OCI-LY7 (cell line): ENCODE measurements around the gene OLFML2B. TPM values are rescaled to one million over a fixed set of nuclear protein-coding genes. Genes with fewer than 3 reads are reported as not detected.
"Not testable (repeated sequence)": the region's sequence is repeated elsewhere in the genome, so short reads cannot be mapped to it uniquely, and the experiment has no call there.

Experiments
- BruUV-seq: library from RNA; stranded (reverse); fragments of 400-500 nt; replicated peaks from 2 replicates; lab custom pipeline; 2021; lab: Mats Ljungman, UMichigan
- CTCF ChIA-PET: fragments of 300-600 bp; sonication (Branson Sonifier 250); formaldehyde crosslinking; loops from one replicate; lab custom pipeline; 2022; ENCODE audit warnings: antibody characterized with exemption; ENCODE audit not compliant: unreplicated experiment; lab: Charles Lee
- POLR2A ChIA-PET: fragments of 300-600 bp; sonication (Branson Sonifier 250); formaldehyde crosslinking; loops from one replicate; lab custom pipeline; 2022; ENCODE audit warnings: antibody characterized with exemption; lab: Charles Lee
- DNase-seq: peaks from one replicate; pipeline ENCODE4 v3.0.0-alpha.2; 2015; ENCODE audit warnings: low spot score
- H2AFZ ChIP-seq: fragments of 200-600 bp; sonication (generic), shearing (Covaris generic); 2 replicates; pipeline ENCODE4 v1.6.1; 2014; ENCODE audit warnings: mild to moderate bottlenecking, antibody characterized with exemption, low read length, moderate library complexity
- H3K27ac ChIP-seq: fragments of 200-600 bp; sonication (generic); 2 replicates; pipeline ENCODE4 v1.5.1; 2014; ENCODE audit warnings: mixed run types, low read depth, mild to moderate bottlenecking, moderate library complexity, low read length, inconsistent platforms; ENCODE audit not compliant: poor library complexity, severe bottlenecking
- H3K36me3 ChIP-seq: fragments of 200-600 bp; sonication (generic); 2 replicates; pipeline ENCODE4 v1.6.1; 2014; ENCODE audit warnings: mild to moderate bottlenecking, antibody characterized with exemption, low read length, moderate library complexity, mixed read lengths; ENCODE audit not compliant: insufficient read depth
- H3K4me1 ChIP-seq: fragments of 200-600 bp; sonication (generic); 2 replicates; pipeline ENCODE4 v1.5.1; 2014; ENCODE audit warnings: mild to moderate bottlenecking, low read length; ENCODE audit not compliant: insufficient read depth, poor library complexity, severe bottlenecking
- H3K4me2 ChIP-seq: fragments of 200-600 bp; sonication (generic); 2 replicates; pipeline ENCODE4 v1.6.1; 2014; ENCODE audit warnings: mild to moderate bottlenecking, low read length
- H3K4me3 ChIP-seq: fragments of 200-600 bp; sonication (generic); 2 replicates; pipeline ENCODE4 v1.5.1; 2014; ENCODE audit warnings: mild to moderate bottlenecking, low read depth, low read length; ENCODE audit not compliant: poor library complexity, severe bottlenecking
- H3K79me2 ChIP-seq: fragments of 200-600 bp; sonication (generic); 2 replicates; pipeline ENCODE4 v1.6.1; 2016; ENCODE audit warnings: low read depth, mild to moderate bottlenecking, low read length, moderate library complexity, mixed read lengths; ENCODE audit not compliant: insufficient read depth
- H3K9me2 ChIP-seq: fragments of 200-600 bp; sonication (generic); 2 replicates; pipeline ENCODE4 v1.6.1; 2016; ENCODE audit warnings: mild to moderate bottlenecking, low read length, mixed read lengths; ENCODE audit not compliant: insufficient read depth
- H3K9me3 ChIP-seq: fragments of 200-600 bp; sonication (generic); 2 replicates; pipeline ENCODE4 v1.6.1; 2014; ENCODE audit warnings: mild to moderate bottlenecking, mixed run types, low read length, mixed read lengths
- H4K20me1 ChIP-seq: fragments of 200-600 bp; sonication (generic); 2 replicates; pipeline ENCODE4 v1.6.1; 2014; ENCODE audit warnings: mild to moderate bottlenecking, antibody characterized with exemption, low read length, moderate library complexity, mixed read lengths; ENCODE audit not compliant: insufficient read depth
- CTCF ChIP-seq: fragments of 200-600 bp; sonication (generic); conservative IDR thresholded peaks from 2 replicates; pipeline ENCODE4 v1.5.1; 2014; ENCODE audit warnings: mild to moderate bottlenecking, antibody characterized with exemption, low read length, moderate library complexity, mixed read lengths
- EZH2phosphoT487 ChIP-seq: fragments of 200-600 bp; sonication (generic); IDR thresholded peaks from 2 replicates; pipeline ENCODE4 v1.6.1; 2018; ENCODE audit warnings: low read depth, borderline replicate concordance, mild to moderate bottlenecking, mixed run types, antibody characterized with exemption, low read length, moderate library complexity, mixed read lengths
- intact Hi-C: fragments of 100-400 bp; cut with micrococcal nuclease; formaldehyde crosslinking; loops from one replicate; pipeline ENCODE4 v1.10.0; 2022; ENCODE audit not compliant: unreplicated experiment
- total RNA-seq, 2 experiments: library from RNA; depleted of rRNA in 1 of 2; stranded (reverse); fragments of >200 nt in 1 of 2; shearing (Covaris generic) in 1 of 2; gene quantifications; 2 replicates each; pipeline ENCODE4 v1.2.3, GENCODE V29; 2014 to 2022

Gene OLFML2B
- total RNA-seq, 2 experiments from 2014 or later = not detected

DNA sequence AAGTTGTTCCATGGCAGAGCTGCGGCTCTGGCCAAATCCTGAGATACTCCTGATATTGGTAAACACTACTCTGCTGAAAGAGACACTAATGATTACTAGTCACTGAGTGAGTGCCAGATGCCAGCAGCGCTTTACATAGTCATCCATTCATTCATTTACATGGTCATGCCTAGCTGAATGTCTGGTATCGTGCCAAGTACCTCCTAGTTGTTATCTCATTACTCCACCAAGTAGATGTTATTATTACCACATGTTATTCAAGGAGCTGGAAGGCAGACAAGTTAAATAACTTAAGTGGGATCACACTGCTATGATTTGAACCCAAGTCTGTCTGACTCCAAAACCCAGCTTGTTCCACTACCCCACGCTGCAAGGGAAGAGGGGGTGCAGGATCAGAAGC, 4.7 kb downstream of the OLFML2B start:
- Histone ChIP-seq H3K9me2 (no peaks in the 10 kb centered on the region), H4K20me1 (no peaks in the 10 kb centered on the region), H3K27ac (no peak overlapping the region), H3K79me2 (no peaks in the 10 kb centered on the region), H3K4me2 (no peak overlapping the region), H3K4me3 (no peak overlapping the region), H3K9me3 (no peaks in the 10 kb centered on the region), H3K36me3 (no peaks in the 10 kb centered on the region), H2AFZ (no peak overlapping the region), H3K4me1 (no peaks in the 10 kb centered on the region)
- POLR2A ChIA-PET = interaction anchor here (1.3 kb wide), 1 partner anchor 79 kb away, joined by 3 read pairs; no protein-coding TSS in a partner anchor
- no TSS peak for BruUV-seq
- no peak for DNase-seq
- CTCF ChIA-PET = no interaction called here
- intact Hi-C loops = no loop called here
- TF ChIP-seq EZH2phosphoT487 (no peak), CTCF (no peak)

DNA sequence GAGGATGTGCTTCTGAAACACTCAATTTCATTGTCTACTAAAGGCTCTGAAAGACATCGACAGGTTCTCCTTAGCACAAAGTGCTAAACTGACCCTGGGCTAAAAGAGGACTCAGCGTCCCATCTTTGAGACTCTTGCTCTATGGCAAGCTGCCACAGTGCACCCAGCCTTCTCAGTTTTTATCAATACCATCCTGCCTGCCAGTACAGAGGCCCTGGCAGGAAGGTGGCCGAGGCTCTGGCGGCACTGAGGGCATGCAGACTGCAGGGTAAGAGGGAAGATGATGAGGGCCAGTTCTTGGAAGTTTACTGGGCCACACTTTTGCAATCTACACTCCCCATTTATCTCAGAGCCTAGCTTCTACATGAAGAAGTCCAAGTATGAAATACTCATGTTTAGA, 5.3 kb downstream of the OLFML2B start:
- no peak overlapping the region for H3K4me2 ChIP-seq
- no peaks in the 10 kb centered on the region for H4K20me1 ChIP-seq
- ChIA-PET POLR2A (interaction anchor here (1.3 kb wide), 1 partner anchor 79 kb away, joined by 3 read pairs; no protein-coding TSS in a partner anchor), CTCF (no interaction called here)
- no peaks in the 10 kb centered on the region for H3K36me3 ChIP-seq
- no TSS peak for BruUV-seq
- intact Hi-C loops = no loop called here
- no peaks in the 10 kb centered on the region for H3K9me3 ChIP-seq
- no peak overlapping the region for H2AFZ ChIP-seq
- no peak overlapping the region for H3K27ac ChIP-seq
- H3K4me1 ChIP-seq = no peaks in the 10 kb centered on the region
- H3K9me2 ChIP-seq = no peaks in the 10 kb centered on the region
- no peak overlapping the region for H3K4me3 ChIP-seq
- DNase-seq = no peak
- no peak for TF ChIP-seq CTCF
- no peaks in the 10 kb centered on the region for H3K79me2 ChIP-seq

- H3K4me3 ChIP-seq, H3K4me1 ChIP-seq, H2AFZ ChIP-seq, H3K79me2 ChIP-seq, BruUV-seq, CTCF ChIA-PET, intact Hi-C loops, H3K9me3 ChIP-seq, DNase-seq, H3K36me3 ChIP-seq, H3K9me2 ChIP-seq, H3K27ac ChIP-seq, H4K20me1 ChIP-seq, H3K4me2 ChIP-seq: not testable (repeated sequence)
- POLR2A ChIA-PET = interaction anchor here (1.3 kb wide), 1 partner anchor 80 kb away, joined by 3 read pairs; no protein-coding TSS in a partner anchor
Measured at GRCh38 chr1:162017791-162018190, 5.9 kb downstream of the OLFML2B start.
